ENCODE measurements around the gene PNKD. TPM values are rescaled to one million over a fixed set of nuclear protein-coding genes. Genes with fewer than 3 reads are reported as not detected.
"Not testable (repeated sequence)": the region's sequence is repeated elsewhere in the genome, so short reads cannot be mapped to it uniquely, and the experiment has no call there.

The PNKD gene
- total and polyA plus RNA-seq, 2 of the 8 experiments (the other 6 are each of a cell fraction or from before 2014, with no cell fraction given), result 43.9 to 65.4 TPM

- H4K5ac ChIP-seq (ENCODE audit: insufficient read length, low read depth, low read length); H3K4me3 ChIP-seq (ENCODE audit: extremely low read depth in 1 of 4, insufficient read depth in 2 of 4, low read depth in 3 of 4, low read length in 4 of 4); H3K9ac ChIP-seq (replicated peaks in 1 of 4; ENCODE audit: extremely low read depth in 1 of 4, low read depth in 3 of 4, low read length in 3 of 4); H3K4ac ChIP-seq (replicated peaks; ENCODE audit: insufficient read length, low read depth, low read length); H4K91ac ChIP-seq (replicated peaks; ENCODE audit: insufficient read length, low read length); H3K4me1 ChIP-seq (replicated peaks in 1 of 4; ENCODE audit: control insufficient read depth in 3 of 4, insufficient read depth in 4 of 4, low read length in 3 of 4); H3K27me3 ChIP-seq (replicated peaks in 1 of 4; ENCODE audit: control insufficient read depth in 3 of 4, extremely low read depth in 1 of 4, insufficient read depth in 3 of 4, low read length in 3 of 4); H2AK5ac ChIP-seq (ENCODE audit: low read depth, low read length); H3K14ac ChIP-seq (ENCODE audit: insufficient read length); H2BK12ac ChIP-seq (ENCODE audit: low read depth, low read length); H4K8ac ChIP-seq (ENCODE audit: extremely low read depth, insufficient read depth, low read length); H3K4me2 ChIP-seq (ENCODE audit: insufficient read depth in 1 of 2, low read depth in 2 of 2, low read length in 2 of 2); H3K23ac ChIP-seq (ENCODE audit: insufficient read length); H3K18ac ChIP-seq (ENCODE audit: extremely low read depth, low read length); H3K27ac ChIP-seq (ENCODE audit: low read depth, low read length); H3K36me3 ChIP-seq (ENCODE audit: control insufficient read depth in 2 of 4, insufficient read depth in 4 of 4, low read length in 3 of 4); H3K56ac ChIP-seq (replicated peaks; ENCODE audit: insufficient read length, low read depth, low read length); DNase-seq (ENCODE audit: low read depth in 1 of 2, low spot score in 2 of 2); H3K23me2 ChIP-seq (ENCODE audit: low read depth, low read length); H2BK120ac ChIP-seq (replicated peaks; ENCODE audit: low read depth, low read length); FAIRE-seq; H2BK15ac ChIP-seq (ENCODE audit: low read length); H3K79me2 ChIP-seq (ENCODE audit: control insufficient read depth in 1 of 2, insufficient read depth in 2 of 2, low read length in 2 of 2); H4K20me1 ChIP-seq (replicated peaks in 1 of 2; ENCODE audit: control insufficient read depth in 1 of 2, insufficient read depth in 2 of 2, low read length in 2 of 2); POLR2A ChIA-PET (ENCODE audit: partially characterized antibody); H2BK20ac ChIP-seq (ENCODE audit: low read length); H2BK5ac ChIP-seq (ENCODE audit: low read depth, low read length); H3K79me1 ChIP-seq (ENCODE audit: low read depth, low read length); H3K9me3 ChIP-seq (ENCODE audit: insufficient read depth in 2 of 2, low read depth in 1 of 2, low read length in 1 of 2): not testable (repeated sequence)
- 0 out of 2 replicates have a peak overlapping the region, but pooled peaks have one; percentile 70 for H2AFZ ChIP-seq (ENCODE audit: low read length)
- CTCF ChIA-PET (ENCODE audit: partially characterized antibody), result interaction anchor here (0.6 to 1.8 kb wide), 3 partner anchors 10 to 44 kb away, joined by 3 to 10 read pairs (median 4); no protein-coding TSS in a partner anchor
- WGBS, 2 experiments (ENCODE audit: extremely low coverage in 1 of 2, insufficient coverage in 1 of 2, insufficient read length in 1 of 2, insufficient replicate concordance in 2 of 2, low coverage in 1 of 2, low lambda C conversion rate in 2 of 2, missing lambda C conversion rate in 1 of 2), result 85% methylated on average over 11 of the region's 11 CpGs; no CpG with 5 or more reads in 1 of the 2 experiments
Measured at GRCh38 chr2:218311541-218312266, 41.4 kb downstream of the PNKD start.
